Astrocyte of the cerebellum (primary cell): ENCODE results near the gene MSH3.

Experiments used
- DNase-seq: peaks from one replicate; pipeline ENCODE4 v3.0.0-alpha.2; 2011; ENCODE audit warnings: low read depth
- H3K4me3 ChIP-seq: 2 replicates; pipeline ENCODE4 v1.5.1; 2011; ENCODE audit warnings: mild to moderate bottlenecking, low read depth, low read length, moderate library complexity
- in situ Hi-C: cut with HindIII; loops from 2 replicates; pipeline ENCODE4 v1.10.0; 2017; ENCODE audit warnings: low sequenced_read_pairs
- TF ChIP-seq, protein P1 (sequence below): IDR thresholded peaks from 2 replicates; pipeline ENCODE4 v1.5.1; 2012; ENCODE audit warnings: low read length, low read depth, moderate library complexity, mild to moderate bottlenecking; ENCODE audit errors: missing control alignments

The MSH3 gene

DNA sequence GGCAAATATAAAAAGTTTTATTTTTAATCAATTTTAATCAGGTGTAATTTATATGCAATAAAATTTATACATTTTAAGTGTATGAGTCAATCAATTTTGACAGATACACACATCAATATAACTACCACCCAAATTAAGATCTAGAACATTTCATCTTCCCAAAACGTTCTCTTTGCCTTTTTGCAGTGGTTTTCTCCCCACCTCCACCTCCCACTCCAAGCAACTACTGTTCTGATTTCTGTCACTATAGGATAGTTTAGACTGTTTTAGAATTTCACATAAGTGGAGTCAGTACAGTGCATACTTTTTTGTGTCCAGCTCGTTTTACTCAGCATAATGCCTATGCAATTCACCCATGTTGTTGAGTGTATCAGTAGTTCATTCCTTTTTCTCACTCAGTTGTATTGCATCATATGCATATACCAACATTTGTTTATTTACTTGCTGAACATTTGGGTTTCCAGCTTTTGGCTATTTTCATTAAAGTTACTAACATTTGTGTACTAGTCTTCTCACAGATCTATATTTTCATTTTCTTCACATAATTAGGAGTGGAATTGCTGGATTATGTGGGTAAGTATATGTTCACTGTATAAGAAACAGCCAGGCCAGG, 52.5 kb downstream of the MSH3 start:
- DNase-seq: no peak
- no peak overlapping the region for H3K4me3 ChIP-seq
- in situ Hi-C loops: no loop called here
- TF ChIP-seq, protein P1, sequence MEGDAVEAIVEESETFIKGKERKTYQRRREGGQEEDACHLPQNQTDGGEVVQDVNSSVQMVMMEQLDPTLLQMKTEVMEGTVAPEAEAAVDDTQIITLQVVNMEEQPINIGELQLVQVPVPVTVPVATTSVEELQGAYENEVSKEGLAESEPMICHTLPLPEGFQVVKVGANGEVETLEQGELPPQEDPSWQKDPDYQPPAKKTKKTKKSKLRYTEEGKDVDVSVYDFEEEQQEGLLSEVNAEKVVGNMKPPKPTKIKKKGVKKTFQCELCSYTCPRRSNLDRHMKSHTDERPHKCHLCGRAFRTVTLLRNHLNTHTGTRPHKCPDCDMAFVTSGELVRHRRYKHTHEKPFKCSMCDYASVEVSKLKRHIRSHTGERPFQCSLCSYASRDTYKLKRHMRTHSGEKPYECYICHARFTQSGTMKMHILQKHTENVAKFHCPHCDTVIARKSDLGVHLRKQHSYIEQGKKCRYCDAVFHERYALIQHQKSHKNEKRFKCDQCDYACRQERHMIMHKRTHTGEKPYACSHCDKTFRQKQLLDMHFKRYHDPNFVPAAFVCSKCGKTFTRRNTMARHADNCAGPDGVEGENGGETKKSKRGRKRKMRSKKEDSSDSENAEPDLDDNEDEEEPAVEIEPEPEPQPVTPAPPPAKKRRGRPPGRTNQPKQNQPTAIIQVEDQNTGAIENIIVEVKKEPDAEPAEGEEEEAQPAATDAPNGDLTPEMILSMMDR: no peak

DNA sequence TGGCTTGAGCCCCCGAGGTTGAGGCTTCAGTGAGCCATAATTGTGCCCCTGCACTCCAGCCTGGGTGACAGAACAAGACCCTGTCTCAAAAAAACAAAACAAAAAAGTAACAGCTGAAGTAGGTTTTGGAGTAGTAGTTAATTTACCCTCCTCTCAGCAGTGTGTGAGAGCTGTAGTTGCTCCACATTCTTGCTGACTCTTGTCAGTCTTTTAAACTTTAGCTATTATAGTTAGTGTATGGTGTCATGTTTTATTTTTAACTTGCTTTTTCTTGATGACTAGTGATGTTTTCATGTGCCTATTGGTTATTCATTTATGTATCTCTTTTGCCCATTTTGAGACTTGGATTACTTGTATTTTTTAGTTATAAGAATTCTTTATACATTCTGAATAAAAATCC, 53.2 kb downstream of the MSH3 start:
- H3K4me3 ChIP-seq: no peak overlapping the region
- in situ Hi-C loops: no loop called here
- TF ChIP-seq, protein P1: no peak
- DNase-seq: no peak

DNA sequence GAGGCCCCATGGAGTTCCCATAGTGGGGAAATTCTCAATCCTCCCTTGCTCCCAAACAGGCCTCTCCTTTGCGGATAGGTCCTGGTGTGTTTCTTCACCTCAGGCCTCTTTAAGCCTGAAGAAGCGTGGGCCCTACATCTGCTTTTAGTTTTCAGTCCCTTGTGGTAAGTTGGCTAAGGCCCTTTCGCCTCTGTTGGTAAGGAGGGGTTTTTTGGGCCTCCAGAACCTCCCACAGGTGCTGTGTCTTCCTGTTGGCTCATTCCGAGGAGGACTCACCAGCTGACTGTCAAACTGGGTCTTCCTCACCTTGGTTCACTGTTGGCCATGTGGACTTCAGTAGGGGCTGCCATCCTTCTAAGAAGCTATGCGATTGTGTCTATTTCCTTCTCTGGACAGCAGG, 56.8 kb downstream of the MSH3 start:
- in situ Hi-C loops: no loop called here
- TF ChIP-seq, protein P1: no peak
- H3K4me3 ChIP-seq: no peak overlapping the region
- no peak for DNase-seq

DNA sequence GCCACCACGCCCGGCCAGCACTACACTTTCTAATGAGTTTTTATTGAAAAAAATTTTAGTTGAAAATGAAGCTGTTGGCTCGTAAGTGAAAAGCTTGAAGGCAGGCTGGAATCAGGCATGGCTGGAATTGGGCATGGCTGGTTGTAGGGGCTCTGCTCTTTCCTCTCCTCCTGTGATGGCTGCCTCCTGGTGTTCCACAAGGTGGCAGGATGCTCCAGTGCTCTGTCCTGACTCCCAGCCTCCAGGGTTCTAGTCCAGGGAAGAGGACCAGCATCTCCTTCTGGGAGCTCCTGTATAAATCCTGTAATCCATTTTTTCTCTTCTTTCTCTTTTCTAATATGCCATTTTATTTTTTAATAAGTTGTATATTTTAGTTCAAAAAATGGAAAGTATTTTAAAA, 57.5 kb downstream of the MSH3 start:
- DNase-seq: peak; percentile 13
- H3K4me3 ChIP-seq: no peak overlapping the region
- TF ChIP-seq, protein P1: peak; percentile 70
- in situ Hi-C loops: no loop called here

DNA sequence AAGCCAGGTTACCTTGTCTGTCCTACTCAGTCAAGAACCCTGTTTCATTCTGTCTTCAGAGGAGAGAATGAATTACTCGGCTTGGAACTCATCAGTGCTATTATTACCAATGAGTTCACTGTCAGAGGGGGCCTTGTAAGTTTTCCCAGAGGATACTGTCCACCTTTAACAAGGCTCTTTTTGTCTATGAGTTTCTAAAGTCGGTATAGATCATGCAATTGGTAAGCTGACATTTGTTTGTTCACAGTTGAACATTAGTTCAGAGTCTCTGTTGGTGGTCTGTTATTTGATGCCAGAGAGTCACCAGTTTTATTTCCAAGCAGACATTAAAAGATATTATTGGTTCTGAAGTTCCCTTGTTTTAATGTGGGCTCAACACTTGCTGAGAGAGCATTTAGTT, 58.5 kb downstream of the MSH3 start:
- TF ChIP-seq, protein P1: no peak
- no peak for DNase-seq
- H3K4me3 ChIP-seq: no peak overlapping the region
- in situ Hi-C loops: no loop called here

DNA sequence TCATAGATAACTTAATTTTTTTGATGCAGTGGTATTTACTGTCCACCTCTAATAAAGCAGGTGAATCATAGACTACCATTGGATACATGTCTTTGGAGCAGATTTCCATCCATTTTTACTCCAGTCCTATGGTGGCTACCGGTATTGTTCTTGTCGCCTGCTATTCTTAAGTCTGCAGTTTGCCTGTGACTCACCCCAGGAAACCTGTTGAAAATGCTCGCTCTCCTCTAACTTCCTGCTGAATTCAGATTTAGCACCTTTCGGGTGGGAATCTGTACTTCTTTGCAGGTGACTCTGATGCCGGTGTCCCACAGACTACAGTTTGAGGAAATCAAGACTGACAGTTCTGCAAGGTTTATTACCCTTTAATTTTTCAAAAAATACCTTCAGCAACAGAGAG, 59.2 kb downstream of the MSH3 start:
- in situ Hi-C loops: no loop called here
- TF ChIP-seq, protein P1: no peak
- H3K4me3 ChIP-seq: no peak overlapping the region
- no peak for DNase-seq
